T47D (cell line): Measurements from ENCODE around the gene SIPA1L3.
"Not testable (repeated sequence)": the region's sequence is repeated elsewhere in the genome, so short reads cannot be mapped to it uniquely, and the experiment has no call there.

ENCODE experiments used
- DNase-seq, 2 experiments: peaks; one replicate each; pipeline versions ENCODE4 v3.0.0 to v3.0.0-alpha.2; 2011 to 2012; ENCODE audit warnings: low read depth in 1 of 2, low spot score in 1 of 2
- JUND ChIP-seq: IDR thresholded peaks from 2 replicates; pipeline ENCODE4 v1.6.1; 2012; ENCODE audit warnings: low read depth
- in situ Hi-C: cut with HindIII; loops from 2 replicates; pipeline ENCODE4 v1.10.0; 2016; ENCODE audit warnings: low sequenced_read_pairs, low pct_unique_long_range_greater_than_20kb

The SIPA1L3 gene, protein sequence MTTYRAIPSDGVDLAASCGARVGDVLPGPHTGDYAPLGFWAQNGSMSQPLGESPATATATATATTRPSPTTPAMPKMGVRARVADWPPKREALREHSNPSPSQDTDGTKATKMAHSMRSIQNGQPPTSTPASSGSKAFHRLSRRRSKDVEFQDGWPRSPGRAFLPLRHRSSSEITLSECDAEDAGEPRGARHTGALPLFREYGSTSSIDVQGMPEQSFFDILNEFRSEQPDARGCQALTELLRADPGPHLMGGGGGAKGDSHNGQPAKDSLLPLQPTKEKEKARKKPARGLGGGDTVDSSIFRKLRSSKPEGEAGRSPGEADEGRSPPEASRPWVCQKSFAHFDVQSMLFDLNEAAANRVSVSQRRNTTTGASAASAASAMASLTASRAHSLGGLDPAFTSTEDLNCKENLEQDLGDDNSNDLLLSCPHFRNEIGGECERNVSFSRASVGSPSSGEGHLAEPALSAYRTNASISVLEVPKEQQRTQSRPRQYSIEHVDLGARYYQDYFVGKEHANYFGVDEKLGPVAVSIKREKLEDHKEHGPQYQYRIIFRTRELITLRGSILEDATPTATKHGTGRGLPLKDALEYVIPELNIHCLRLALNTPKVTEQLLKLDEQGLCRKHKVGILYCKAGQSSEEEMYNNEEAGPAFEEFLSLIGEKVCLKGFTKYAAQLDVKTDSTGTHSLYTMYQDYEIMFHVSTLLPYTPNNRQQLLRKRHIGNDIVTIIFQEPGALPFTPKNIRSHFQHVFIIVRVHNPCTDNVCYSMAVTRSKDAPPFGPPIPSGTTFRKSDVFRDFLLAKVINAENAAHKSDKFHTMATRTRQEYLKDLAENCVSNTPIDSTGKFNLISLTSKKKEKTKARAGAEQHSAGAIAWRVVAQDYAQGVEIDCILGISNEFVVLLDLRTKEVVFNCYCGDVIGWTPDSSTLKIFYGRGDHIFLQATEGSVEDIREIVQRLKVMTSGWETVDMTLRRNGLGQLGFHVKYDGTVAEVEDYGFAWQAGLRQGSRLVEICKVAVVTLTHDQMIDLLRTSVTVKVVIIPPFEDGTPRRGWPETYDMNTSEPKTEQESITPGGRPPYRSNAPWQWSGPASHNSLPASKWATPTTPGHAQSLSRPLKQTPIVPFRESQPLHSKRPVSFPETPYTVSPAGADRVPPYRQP (N-terminal part only)

DNA sequence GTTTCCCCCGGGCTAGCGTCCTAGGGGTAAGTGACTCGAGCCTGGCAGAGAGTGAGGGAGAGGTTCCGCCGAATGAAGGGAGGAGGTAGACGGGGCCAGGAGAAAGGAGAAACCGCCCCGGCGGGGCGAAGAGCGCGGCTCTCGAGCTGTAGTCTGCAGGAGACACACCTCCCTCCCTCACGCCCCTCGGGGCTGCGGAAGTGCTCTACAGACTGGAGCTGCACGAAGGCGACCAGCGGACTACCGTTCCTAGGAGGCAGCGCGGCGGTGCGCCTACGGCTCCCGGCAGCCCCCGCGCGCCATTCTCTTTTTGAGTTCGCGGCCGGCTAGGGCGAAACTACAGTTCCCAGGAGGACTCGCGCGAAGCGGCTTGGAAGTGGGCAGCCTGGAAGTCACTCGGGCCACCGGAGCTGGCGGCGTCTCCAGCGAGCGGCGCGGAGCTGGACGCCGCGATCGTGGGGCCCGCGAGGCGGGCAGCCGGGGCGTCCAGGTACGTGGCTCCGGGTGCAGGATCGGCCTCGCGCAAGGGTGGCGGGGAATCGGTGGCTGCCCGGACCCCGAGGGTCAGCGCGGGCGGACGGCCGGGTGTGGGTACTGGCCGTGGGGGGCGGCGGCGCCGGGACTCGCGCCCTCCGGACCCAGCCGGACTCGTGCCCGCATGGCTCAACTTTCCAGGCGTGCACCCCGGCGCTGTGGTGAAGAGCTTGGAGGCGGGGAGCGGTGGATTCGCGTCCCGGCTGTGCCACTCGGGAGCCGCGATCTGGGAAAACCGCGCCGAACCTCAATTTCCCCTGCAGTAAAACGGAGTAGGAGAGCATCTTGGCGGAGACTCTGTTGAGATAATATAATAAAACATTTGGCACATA, at the start of gene SIPA1L3:
SIPA1L3 (plus strand) TSS at position 340 of the 866 bp plus-strand sequence. CDS start 174,358 bp downstream, outside the sequence.
- in situ Hi-C loops: no loop called here
- no peak for TF ChIP-seq JUND
- peak; percentile 80 to 96 for DNase-seq

DNA sequence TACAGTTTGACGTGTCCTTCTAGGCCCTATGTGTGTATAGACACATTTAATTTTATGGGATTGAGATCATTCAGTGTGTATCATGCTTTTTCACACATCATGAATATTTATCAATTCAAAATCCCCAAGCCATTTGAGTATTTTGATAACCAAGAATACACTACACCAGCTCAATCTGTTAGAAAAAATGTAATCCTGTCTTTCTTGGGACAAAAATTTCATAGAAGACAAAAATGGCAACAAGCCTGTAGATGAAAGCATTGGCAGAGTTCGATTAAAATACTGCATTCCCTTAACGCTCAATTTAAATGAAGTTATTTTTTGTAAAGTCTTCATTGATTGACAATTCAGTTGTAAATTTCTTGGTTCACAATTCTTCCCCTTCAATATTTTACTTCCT, 42.5 kb upstream of the SIPA1L3 start:
- in situ Hi-C loops: no loop called here
- no peak for DNase-seq
- no peak for TF ChIP-seq JUND

DNA sequence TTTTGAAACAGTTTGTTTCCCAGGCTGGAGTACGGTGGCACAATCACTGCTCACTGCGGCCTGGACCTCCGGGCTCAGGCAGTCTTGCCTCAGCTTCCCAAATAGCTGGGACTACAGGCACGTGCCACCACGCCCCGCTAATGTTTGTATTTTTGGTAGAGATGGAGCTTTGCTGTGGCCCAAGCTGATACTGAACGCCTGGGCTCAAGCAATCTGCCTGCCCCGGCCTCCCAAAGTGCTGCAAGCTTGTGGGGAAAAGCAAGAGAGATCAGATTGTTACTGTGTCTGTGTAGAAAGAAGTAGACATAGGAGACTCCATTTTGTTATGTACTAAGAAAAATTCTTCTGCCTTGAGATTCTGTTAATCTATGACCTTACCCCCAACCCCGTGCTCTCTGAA, 41.1 kb upstream of the SIPA1L3 start:
- in situ Hi-C loops, DNase-seq: not testable (repeated sequence)

- in situ Hi-C loops: no loop called here
- no peak for DNase-seq
- no peak for TF ChIP-seq JUND
Measured at GRCh38 chr19:37867831-37868230, 39.2 kb upstream of the SIPA1L3 start.

- no peak for DNase-seq
- in situ Hi-C loops: no loop called here
- no peak for TF ChIP-seq JUND
Measured at GRCh38 chr19:37869766-37870340, 37.2 kb upstream of the SIPA1L3 start.

GRCh38 chr19:37872383-37872782, 34.6 kb upstream of the SIPA1L3 start:
- in situ Hi-C loops: no loop called here
- TF ChIP-seq JUND: no peak
- no peak for DNase-seq

- DNase-seq: peak in 1 of 2 experiments; percentile 48
- in situ Hi-C loops: no loop called here
- no peak for TF ChIP-seq JUND
Measured at GRCh38 chr19:37874784-37875183, 32.2 kb upstream of the SIPA1L3 start.

GRCh38 chr19:37876032-37876431, 31.0 kb upstream of the SIPA1L3 start:
- in situ Hi-C loops: no loop called here
- DNase-seq: peak in 1 of 2 experiments; percentile 27
- TF ChIP-seq JUND: no peak

DNA sequence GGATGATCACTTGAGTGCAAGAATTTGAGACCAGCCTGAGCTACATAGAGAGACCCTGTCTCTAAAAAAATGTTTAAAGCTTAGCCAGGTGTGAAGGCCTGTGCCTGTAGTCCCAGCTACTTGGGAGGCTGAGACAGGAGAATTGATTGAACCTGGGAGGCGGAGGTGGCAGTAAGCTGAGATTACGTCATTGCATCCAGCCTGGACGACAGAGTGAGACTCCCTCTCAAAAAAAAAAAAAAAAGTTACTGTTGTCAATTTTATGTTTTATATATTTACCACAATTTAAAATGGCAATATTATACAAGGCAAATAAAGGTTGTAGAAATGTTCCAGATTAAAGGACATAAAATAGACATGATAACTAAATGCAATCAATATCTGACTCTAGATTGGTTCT, 29.9 kb upstream of the SIPA1L3 start:
- no peak for DNase-seq
- in situ Hi-C loops: no loop called here
- TF ChIP-seq JUND: no peak

DNA sequence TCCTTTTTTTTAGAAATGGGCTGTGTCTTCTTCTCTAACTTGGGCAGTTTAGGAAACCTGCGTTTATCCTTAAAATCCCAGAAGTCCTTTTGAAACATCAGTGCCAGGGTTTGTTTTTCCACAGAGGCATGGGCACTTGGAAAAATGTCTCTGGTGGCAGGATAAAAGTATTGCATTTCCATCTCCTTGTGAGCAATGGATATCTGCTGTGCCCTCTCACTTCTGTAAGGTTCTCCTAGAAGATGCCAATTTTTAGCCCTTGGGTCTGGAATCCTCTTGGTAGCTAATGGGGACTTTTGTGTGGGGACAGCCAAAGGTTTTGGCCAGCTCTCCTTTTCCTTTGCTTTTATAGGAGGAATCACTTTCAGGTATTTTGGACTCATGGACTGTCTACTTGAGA, 21.6 kb upstream of the SIPA1L3 start:
- in situ Hi-C loops: no loop called here
- no peak for TF ChIP-seq JUND
- DNase-seq: no peak

- in situ Hi-C loops: no loop called here
- no peak for DNase-seq
- no peak for TF ChIP-seq JUND
Measured at GRCh38 chr19:37886571-37886970, 20.4 kb upstream of the SIPA1L3 start.
